ENCODE data around the gene CAMK1D.

DNA sequence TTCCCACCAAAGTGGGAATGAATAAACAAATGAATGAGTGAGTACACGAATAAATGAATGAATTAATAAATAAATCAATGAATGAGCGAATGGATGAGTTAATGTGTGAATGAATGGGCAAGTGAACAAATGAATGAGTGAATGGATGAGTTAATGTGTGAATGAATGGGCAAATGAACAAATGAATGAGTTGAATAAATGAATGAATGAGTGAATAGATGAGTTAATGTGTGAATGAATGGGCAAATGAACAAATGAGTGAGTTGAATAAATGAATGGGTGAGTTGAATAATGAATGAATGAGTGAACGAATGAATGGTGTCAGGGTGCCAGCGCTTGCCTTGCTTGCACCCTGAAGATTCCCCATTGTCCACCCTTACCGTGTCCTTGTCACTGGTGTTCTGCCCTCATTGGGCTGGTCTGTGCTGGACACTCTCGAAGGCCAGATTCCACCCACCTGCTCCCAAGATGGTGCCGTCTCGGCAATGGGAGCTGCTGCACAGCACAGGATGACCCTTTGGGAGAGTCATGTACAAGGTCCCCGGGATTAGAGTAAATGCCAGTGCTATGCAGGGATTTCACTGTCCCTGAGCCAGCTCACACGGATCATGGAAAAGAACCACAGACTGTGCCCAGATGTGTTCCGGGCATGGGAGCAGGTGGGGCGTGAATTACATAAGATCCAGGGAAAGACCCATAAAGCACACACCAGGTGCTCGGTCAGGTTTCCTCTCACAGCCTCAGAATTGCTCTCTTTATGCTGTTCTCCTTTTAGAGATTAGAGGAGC lies 83.2 kb downstream of the CAMK1D start:
- TF ChIP-seq, protein P1, sequence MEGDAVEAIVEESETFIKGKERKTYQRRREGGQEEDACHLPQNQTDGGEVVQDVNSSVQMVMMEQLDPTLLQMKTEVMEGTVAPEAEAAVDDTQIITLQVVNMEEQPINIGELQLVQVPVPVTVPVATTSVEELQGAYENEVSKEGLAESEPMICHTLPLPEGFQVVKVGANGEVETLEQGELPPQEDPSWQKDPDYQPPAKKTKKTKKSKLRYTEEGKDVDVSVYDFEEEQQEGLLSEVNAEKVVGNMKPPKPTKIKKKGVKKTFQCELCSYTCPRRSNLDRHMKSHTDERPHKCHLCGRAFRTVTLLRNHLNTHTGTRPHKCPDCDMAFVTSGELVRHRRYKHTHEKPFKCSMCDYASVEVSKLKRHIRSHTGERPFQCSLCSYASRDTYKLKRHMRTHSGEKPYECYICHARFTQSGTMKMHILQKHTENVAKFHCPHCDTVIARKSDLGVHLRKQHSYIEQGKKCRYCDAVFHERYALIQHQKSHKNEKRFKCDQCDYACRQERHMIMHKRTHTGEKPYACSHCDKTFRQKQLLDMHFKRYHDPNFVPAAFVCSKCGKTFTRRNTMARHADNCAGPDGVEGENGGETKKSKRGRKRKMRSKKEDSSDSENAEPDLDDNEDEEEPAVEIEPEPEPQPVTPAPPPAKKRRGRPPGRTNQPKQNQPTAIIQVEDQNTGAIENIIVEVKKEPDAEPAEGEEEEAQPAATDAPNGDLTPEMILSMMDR (IDR thresholded peaks at IDR 0.05), result no peak
- TF ChIP-seq POLR2A (IDR thresholded peaks at IDR 0.05), result no peak
